Measurements from ENCODE around the gene ZBTB7C. TPM values are rescaled to one million over a fixed set of nuclear protein-coding genes. Genes with fewer than 3 reads are reported as not detected.

Gene ZBTB7C
- total RNA-seq, 1 experiment from 2014 or later = 0.33 TPM

DNA sequence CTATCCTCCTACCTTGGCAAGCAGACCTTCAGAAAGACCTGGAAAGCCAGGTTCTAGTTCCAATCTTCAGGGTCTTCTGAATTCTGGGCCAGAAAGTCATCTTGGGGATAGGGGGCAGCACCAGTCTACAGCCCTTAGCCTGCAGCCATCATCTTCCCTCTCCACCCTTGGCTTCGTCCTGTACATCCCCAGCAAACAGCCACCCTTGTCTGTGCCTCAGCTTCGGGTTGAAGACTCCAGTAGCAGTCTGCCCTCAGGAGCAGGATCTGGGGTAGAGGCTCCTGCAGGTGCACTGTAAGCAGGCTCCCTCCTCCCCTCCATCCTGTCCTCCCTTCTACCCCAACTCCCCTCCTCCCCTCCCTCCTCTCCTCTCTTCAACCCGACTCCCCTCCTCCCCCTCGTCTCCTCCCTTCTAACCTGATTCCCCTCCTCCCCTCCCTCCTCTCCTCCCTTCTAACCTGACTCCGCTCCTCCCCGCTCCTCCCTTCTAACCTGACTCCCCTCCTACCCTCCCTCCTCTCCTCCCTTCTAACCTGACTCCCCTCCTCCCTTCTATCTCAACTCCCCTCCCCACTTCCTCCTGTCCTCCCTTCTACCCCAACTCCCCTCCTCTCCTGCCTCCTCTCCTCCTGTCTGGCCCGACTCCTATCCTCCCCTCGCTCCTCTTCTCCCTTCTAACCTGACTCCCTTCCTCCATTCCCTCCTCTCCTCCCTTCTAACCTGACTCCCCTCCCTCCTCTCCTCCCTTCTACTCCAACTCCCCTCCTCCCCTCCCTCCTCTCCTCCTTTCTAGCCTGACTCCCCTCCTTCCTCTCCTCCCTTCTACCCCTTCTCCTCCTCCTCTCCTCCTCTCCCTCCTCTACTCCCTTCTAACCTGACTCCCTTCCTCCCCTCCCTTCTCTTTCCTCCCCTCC is 388.6 kb downstream of the ZBTB7C start:
- H2BK20ac ChIP-seq (ENCODE audit: low read depth, low read length, poor library complexity, severe bottlenecking) = no peak overlapping the region
- no peak overlapping the region for H2BK15ac ChIP-seq (ENCODE audit: low read depth, low read length)
- Mint-ChIP-seq H3K27ac (no peak overlapping the region), H3K4me3 (no peak overlapping the region), H3K36me3 (ENCODE audit: insufficient read depth in 1 of 3, low read depth in 3 of 3) (no peaks in the 10 kb centered on the region; a peak in 1 of 7 replicates), H3K9me3 (no peaks in the 10 kb centered on the region; a peak in 1 of 5 replicates), H3K4me1 (peaks cover 30 to 41% of the 10 kb centered on the region in 2 experiments), H3K27me3 (ENCODE audit: low read depth) (peaks cover 6% of the 10 kb centered on the region)
- H3K79me1 ChIP-seq (ENCODE audit: insufficient read depth, low read depth, low read length, poor library complexity, severe bottlenecking) = no peaks in the 10 kb centered on the region
- peak; percentile 25 for DNase-seq
- H3T11ph ChIP-seq (ENCODE audit: low read length) = no peak overlapping the region
- H2AFZ ChIP-seq (ENCODE audit: low read length) = no peak overlapping the region
- H3K27ac ChIP-seq (ENCODE audit: insufficient read length, low read depth, low read length) = no peak overlapping the region
- TF ChIP-seq, protein P1, sequence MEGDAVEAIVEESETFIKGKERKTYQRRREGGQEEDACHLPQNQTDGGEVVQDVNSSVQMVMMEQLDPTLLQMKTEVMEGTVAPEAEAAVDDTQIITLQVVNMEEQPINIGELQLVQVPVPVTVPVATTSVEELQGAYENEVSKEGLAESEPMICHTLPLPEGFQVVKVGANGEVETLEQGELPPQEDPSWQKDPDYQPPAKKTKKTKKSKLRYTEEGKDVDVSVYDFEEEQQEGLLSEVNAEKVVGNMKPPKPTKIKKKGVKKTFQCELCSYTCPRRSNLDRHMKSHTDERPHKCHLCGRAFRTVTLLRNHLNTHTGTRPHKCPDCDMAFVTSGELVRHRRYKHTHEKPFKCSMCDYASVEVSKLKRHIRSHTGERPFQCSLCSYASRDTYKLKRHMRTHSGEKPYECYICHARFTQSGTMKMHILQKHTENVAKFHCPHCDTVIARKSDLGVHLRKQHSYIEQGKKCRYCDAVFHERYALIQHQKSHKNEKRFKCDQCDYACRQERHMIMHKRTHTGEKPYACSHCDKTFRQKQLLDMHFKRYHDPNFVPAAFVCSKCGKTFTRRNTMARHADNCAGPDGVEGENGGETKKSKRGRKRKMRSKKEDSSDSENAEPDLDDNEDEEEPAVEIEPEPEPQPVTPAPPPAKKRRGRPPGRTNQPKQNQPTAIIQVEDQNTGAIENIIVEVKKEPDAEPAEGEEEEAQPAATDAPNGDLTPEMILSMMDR (conservative IDR thresholded peaks at IDR 0.05) = 0 out of 3 replicates have a peak, but pooled peaks have one; percentile 10
- H3K56ac ChIP-seq (ENCODE audit: insufficient read length, low read depth, low read length) = no peak overlapping the region
- H2BK12ac ChIP-seq (ENCODE audit: insufficient read length, low read depth, low read length) = no peak overlapping the region
- H2AK5ac ChIP-seq (ENCODE audit: insufficient read length, low read length) = no peak overlapping the region
- H2BK120ac ChIP-seq (ENCODE audit: low read depth, low read length, poor library complexity, severe bottlenecking) = no peak overlapping the region
- no peaks in the 10 kb centered on the region for H4K20me1 ChIP-seq (ENCODE audit: control insufficient read depth, insufficient read depth, insufficient read length)
- no peak overlapping the region for H3K18ac ChIP-seq (ENCODE audit: insufficient read length, low read depth, low read length)
- no peak overlapping the region for H3K9ac ChIP-seq (ENCODE audit: extremely low read depth, insufficient read length, low read length)
- no peak overlapping the region for H3K23ac ChIP-seq (ENCODE audit: insufficient read length, low read depth, low read length)
- 100% methylated on average over 1 of the region's 8 CpGs for WGBS (ENCODE audit: extremely low coverage, insufficient read length, low lambda C conversion rate)
- no peak overlapping the region for H4K91ac ChIP-seq (ENCODE audit: insufficient read length, low read depth, low read length)
- no peak overlapping the region for H3K4ac ChIP-seq (ENCODE audit: low read depth, low read length)
- no peaks in the 10 kb centered on the region for H3K9me3 ChIP-seq (ENCODE audit: control insufficient read depth, low read depth, low read length)
- H3K79me2 ChIP-seq (ENCODE audit: insufficient read depth, low read length) = no peaks in the 10 kb centered on the region
- H3K23me2 ChIP-seq (ENCODE audit: insufficient read length, low read depth, low read length, poor library complexity, severe bottlenecking) = no peaks in the 10 kb centered on the region
- H3K4me1 ChIP-seq (ENCODE audit: insufficient read depth, low read length) = no peaks in the 10 kb centered on the region
- H3K14ac ChIP-seq (ENCODE audit: insufficient read depth, low read length) = no peak overlapping the region; the same call in 1 of the 2 replicates
- no peak overlapping the region for H3K4me2 ChIP-seq (ENCODE audit: insufficient read depth, insufficient read length, low read length)
- no peaks in the 10 kb centered on the region for H3K27me3 ChIP-seq (ENCODE audit: insufficient read depth, low read length)
- no peak overlapping the region for H4K5ac ChIP-seq (ENCODE audit: insufficient read length, low read depth, low read length)
- no peak overlapping the region for H2BK5ac ChIP-seq (ENCODE audit: insufficient read length, low read length)
- no peak overlapping the region for H4K8ac ChIP-seq (replicated peaks; ENCODE audit: insufficient read length, low read depth, low read length)

All from H9 (cell line).